GM23338 (cell line): ENCODE measurements around the gene CPXM2. TPM values are rescaled to one million over a fixed set of nuclear protein-coding genes. Genes with fewer than 3 reads are reported as not detected.

Experiments used
- ATAC-seq: fragments of 200-7000 bp; cut with Tn5 transposase; 3 replicates; pipeline ENCODE4 v1.9.1; 2020
- DNase-seq: peaks from one replicate; pipeline ENCODE4 v3.0.0-alpha.2; 2015; ENCODE audit warnings: low spot score
- H2AFZ ChIP-seq: fragments of 200-600 bp; sonication (generic); 2 replicates; pipeline ENCODE4 v1.8.0; 2016; ENCODE audit warnings: antibody characterized with exemption, mild to moderate bottlenecking, moderate library complexity
- H3F3A ChIP-seq: fragments of 200-600 bp; sonication (generic); replicated peaks from 2 replicates; pipeline ENCODE4 v1.8.0; 2017; ENCODE audit warnings: antibody characterized with exemption, mixed run types, low read depth
- H3K27ac ChIP-seq: fragments of 200-600 bp; sonication (generic); 2 replicates; pipeline ENCODE4 v1.6.1; 2016; ENCODE audit warnings: low read depth
- H3K27me3 ChIP-seq: fragments of 200-600 bp; sonication (generic); 2 replicates; pipeline ENCODE4 v1.8.0; 2016; ENCODE audit warnings: mild to moderate bottlenecking, mixed run types, moderate library complexity; ENCODE audit not compliant: insufficient read depth
- H3K36me3 ChIP-seq: fragments of 200-600 bp; sonication (generic); 2 replicates; pipeline ENCODE4 v1.8.0; 2016; ENCODE audit warnings: mild to moderate bottlenecking; ENCODE audit not compliant: insufficient read depth
- H3K4me1 ChIP-seq: fragments of 200-600 bp; sonication (generic); 2 replicates; pipeline ENCODE4 v1.8.0; 2016; ENCODE audit warnings: mild to moderate bottlenecking, moderate library complexity; ENCODE audit not compliant: insufficient read depth
- H3K4me2 ChIP-seq: fragments of 200-600 bp; sonication (generic); 2 replicates; pipeline ENCODE4 v1.7.1; 2017; ENCODE audit warnings: mixed run types
- H3K4me3 ChIP-seq: fragments of 200-600 bp; sonication (generic); 2 replicates; pipeline ENCODE4 v1.6.1; 2016; ENCODE audit warnings: mixed run types
- H3K79me2 ChIP-seq: fragments of 200-600 bp; sonication (generic); replicated peaks from 2 replicates; pipeline ENCODE4 v1.8.0; 2017; ENCODE audit warnings: mild to moderate bottlenecking; ENCODE audit not compliant: insufficient read depth
- H3K9me2 ChIP-seq: fragments of 200-600 bp; sonication (generic); 2 replicates; pipeline ENCODE4 v1.8.0; 2017; ENCODE audit not compliant: insufficient read depth
- H4K20me1 ChIP-seq: fragments of 200-600 bp; sonication (generic); replicated peaks from 2 replicates; pipeline ENCODE4 v1.8.0; 2017; ENCODE audit warnings: mild to moderate bottlenecking; ENCODE audit not compliant: insufficient read depth
- H3K27ac Mint-ChIP-seq: 2 replicates; pipeline ENCODE4 v1.8.0; 2020; ENCODE audit warnings: inconsistent platforms, mild to moderate bottlenecking, moderate library complexity, mixed read lengths
- H3K27me3 Mint-ChIP-seq: 3 replicates; pipeline ENCODE4 v1.8.0; 2022; ENCODE audit warnings: low read depth, mild to moderate bottlenecking, moderate library complexity, mixed read lengths, inconsistent platforms; ENCODE audit not compliant: insufficient read depth, poor library complexity
- H3K36me3 Mint-ChIP-seq: 3 replicates; pipeline ENCODE4 v1.8.0; 2021; ENCODE audit warnings: low read depth, mild to moderate bottlenecking, inconsistent platforms, moderate library complexity, mixed read lengths
- H3K4me1 Mint-ChIP-seq: 3 replicates; pipeline ENCODE4 v1.8.0; 2020; ENCODE audit warnings: mild to moderate bottlenecking, inconsistent platforms, mixed read lengths
- H3K4me3 Mint-ChIP-seq: 3 replicates; pipeline ENCODE4 v1.8.0; 2021; ENCODE audit warnings: moderate library complexity, mild to moderate bottlenecking, inconsistent platforms, mixed read lengths
- H3K9me3 Mint-ChIP-seq: 3 replicates; pipeline ENCODE4 v1.8.0; 2020; ENCODE audit warnings: moderate library complexity, mild to moderate bottlenecking, inconsistent platforms, mixed read lengths
- CREB1 ChIP-seq: fragments of 250-450 bp; sonication (Bioruptor Pico); IDR thresholded peaks from 2 replicates; pipeline ENCODE4 v1.5.0; 2020; ENCODE audit warnings: low read depth, mild to moderate bottlenecking, moderate library complexity
- ETS1 ChIP-seq: IDR thresholded peaks from 2 replicates; pipeline ENCODE4 v1.6.1; 2016; ENCODE audit warnings: antibody characterized with exemption
- EZH2 ChIP-seq: fragments of 200-600 bp; sonication (generic); IDR thresholded peaks from one replicate; pipeline ENCODE4 v1.8.0; 2017; ENCODE audit warnings: antibody characterized with exemption, mild to moderate bottlenecking, low read depth; ENCODE audit not compliant: unreplicated experiment
- EZH2phosphoT487 ChIP-seq: fragments of 200-600 bp; sonication (generic); IDR thresholded peaks from one replicate; pipeline ENCODE4 v1.8.1; 2018; ENCODE audit warnings: antibody characterized with exemption; ENCODE audit not compliant: unreplicated experiment
- JUNB ChIP-seq: IDR thresholded peaks from one replicate; pipeline ENCODE4 v1.6.1; 2016; ENCODE audit warnings: antibody characterized with exemption; ENCODE audit not compliant: unreplicated experiment
- NANOG ChIP-seq: IDR thresholded peaks from 2 replicates; pipeline ENCODE4 v1.6.1; 2016; ENCODE audit warnings: antibody characterized with exemption, borderline replicate concordance
- POLR2AphosphoS5 ChIP-seq: IDR thresholded peaks from 2 replicates; pipeline ENCODE4 v1.6.1; 2016; ENCODE audit warnings: antibody characterized with exemption, low read depth
- REST ChIP-seq: IDR thresholded peaks from one replicate; pipeline ENCODE4 v1.6.1; 2018; ENCODE audit warnings: antibody characterized with exemption; ENCODE audit not compliant: unreplicated experiment
- STAT1 ChIP-seq: IDR thresholded peaks from one replicate; pipeline ENCODE4 v1.6.1; 2016; ENCODE audit warnings: antibody characterized with exemption; ENCODE audit not compliant: unreplicated experiment
- ZNF114 ChIP-seq: fragments of 250-450 bp; sonication (Bioruptor Pico); IDR thresholded peaks from 2 replicates; pipeline ENCODE4 v1.5.0; 2020; ENCODE audit warnings: mild to moderate bottlenecking, moderate library complexity
- ZNF331 ChIP-seq: fragments of 250-450 bp; sonication (Bioruptor Pico); IDR thresholded peaks from 2 replicates; pipeline ENCODE4 v1.5.0; 2020; ENCODE audit warnings: low read depth, mild to moderate bottlenecking, moderate library complexity
- ZNF462 ChIP-seq: fragments of 250-450 bp; sonication (Bioruptor Pico); IDR thresholded peaks from 2 replicates; pipeline ENCODE4 v1.5.0; 2020; ENCODE audit warnings: mild to moderate bottlenecking, moderate library complexity
- polyA plus RNA-seq: library from polyadenylated mRNA; unstranded; fragments of >200 nt; fragmentation: Nextera tagmentation; extraction: Ambion mirVana; gene quantifications from 2 replicates; pipeline ENCODE4 v1.2.1, GENCODE V29; 2016
- total RNA-seq: library from RNA; depleted of rRNA; stranded (reverse); fragments of >200 nt; shearing (Covaris generic); gene quantifications from 2 replicates; pipeline ENCODE4 v1.2.3, GENCODE V29; 2014
- TF ChIP-seq, protein P1 (sequence below), 2 experiments: fragments of 200-600 bp in 1 of 2; sonication (generic) in 1 of 2; conservative IDR thresholded peaks; 2 replicates each; pipeline versions ENCODE4 v1.5.1 to v1.6.1; 2016 to 2017; ENCODE audit warnings: antibody characterized with exemption in 2 of 2, low read depth in 2 of 2, mild to moderate bottlenecking in 2 of 2, moderate library complexity in 1 of 2

Gene CPXM2
- total and polyA plus RNA-seq, 2 experiments from 2014 or later: 1.6 to 8.1 TPM

GRCh38 chr10:123862421-123863182 is 29.0 kb downstream of the CPXM2 start:
- Mint-ChIP-seq H3K4me1 (peaks cover 20% of the 10 kb centered on the region), H3K27me3 (peaks cover 11% of the 10 kb centered on the region)
- no peaks in the 10 kb centered on the region for H3K27me3 ChIP-seq

More at GRCh38 chr10:123862421-123863182, 29.0 kb downstream of the CPXM2 start:
- Mint-ChIP-seq H3K9me3 (no peaks in the 10 kb centered on the region), H3K27ac (no peak overlapping the region), H3K36me3 (peaks cover 8% of the 10 kb centered on the region), H3K4me3 (no peak overlapping the region)
- H4K20me1 ChIP-seq: no peaks in the 10 kb centered on the region
- no peak for ATAC-seq
- no peaks in the 10 kb centered on the region for H3K9me2 ChIP-seq
- no peak overlapping the region for H3K27ac ChIP-seq
- H3K4me1 ChIP-seq: no peaks in the 10 kb centered on the region
- no peak overlapping the region for H2AFZ ChIP-seq
- no peaks in the 10 kb centered on the region for H3K36me3 ChIP-seq
- H3K4me3 ChIP-seq: no peak overlapping the region
- no peak overlapping the region for H3K4me2 ChIP-seq
- H3F3A ChIP-seq: no peaks in the 10 kb centered on the region
- TF ChIP-seq, protein P1, sequence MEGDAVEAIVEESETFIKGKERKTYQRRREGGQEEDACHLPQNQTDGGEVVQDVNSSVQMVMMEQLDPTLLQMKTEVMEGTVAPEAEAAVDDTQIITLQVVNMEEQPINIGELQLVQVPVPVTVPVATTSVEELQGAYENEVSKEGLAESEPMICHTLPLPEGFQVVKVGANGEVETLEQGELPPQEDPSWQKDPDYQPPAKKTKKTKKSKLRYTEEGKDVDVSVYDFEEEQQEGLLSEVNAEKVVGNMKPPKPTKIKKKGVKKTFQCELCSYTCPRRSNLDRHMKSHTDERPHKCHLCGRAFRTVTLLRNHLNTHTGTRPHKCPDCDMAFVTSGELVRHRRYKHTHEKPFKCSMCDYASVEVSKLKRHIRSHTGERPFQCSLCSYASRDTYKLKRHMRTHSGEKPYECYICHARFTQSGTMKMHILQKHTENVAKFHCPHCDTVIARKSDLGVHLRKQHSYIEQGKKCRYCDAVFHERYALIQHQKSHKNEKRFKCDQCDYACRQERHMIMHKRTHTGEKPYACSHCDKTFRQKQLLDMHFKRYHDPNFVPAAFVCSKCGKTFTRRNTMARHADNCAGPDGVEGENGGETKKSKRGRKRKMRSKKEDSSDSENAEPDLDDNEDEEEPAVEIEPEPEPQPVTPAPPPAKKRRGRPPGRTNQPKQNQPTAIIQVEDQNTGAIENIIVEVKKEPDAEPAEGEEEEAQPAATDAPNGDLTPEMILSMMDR (conservative IDR thresholded peaks at IDR 0.05; ENCODE audit: low read depth in 2 of 2): no peak
- TF ChIP-seq ZNF462 (CRISPR knock-in tag) (no peak), CREB1 (CRISPR knock-in tag) (no peak), ZNF331 (CRISPR knock-in tag) (no peak), NANOG (no peak), EZH2 (no peak), STAT1 (no peak), REST (no peak), EZH2phosphoT487 (no peak), ZNF114 (CRISPR knock-in tag) (no peak), ETS1 (no peak), JUNB (no peak), POLR2AphosphoS5 (no peak)
- no peaks in the 10 kb centered on the region for H3K79me2 ChIP-seq
- no peak for DNase-seq
